ENCODE results near the gene METTL1.
"Not testable (repeated sequence)": the region's sequence is repeated elsewhere in the genome, so short reads cannot be mapped to it uniquely, and the experiment has no call there.

Gene METTL1

DNA sequence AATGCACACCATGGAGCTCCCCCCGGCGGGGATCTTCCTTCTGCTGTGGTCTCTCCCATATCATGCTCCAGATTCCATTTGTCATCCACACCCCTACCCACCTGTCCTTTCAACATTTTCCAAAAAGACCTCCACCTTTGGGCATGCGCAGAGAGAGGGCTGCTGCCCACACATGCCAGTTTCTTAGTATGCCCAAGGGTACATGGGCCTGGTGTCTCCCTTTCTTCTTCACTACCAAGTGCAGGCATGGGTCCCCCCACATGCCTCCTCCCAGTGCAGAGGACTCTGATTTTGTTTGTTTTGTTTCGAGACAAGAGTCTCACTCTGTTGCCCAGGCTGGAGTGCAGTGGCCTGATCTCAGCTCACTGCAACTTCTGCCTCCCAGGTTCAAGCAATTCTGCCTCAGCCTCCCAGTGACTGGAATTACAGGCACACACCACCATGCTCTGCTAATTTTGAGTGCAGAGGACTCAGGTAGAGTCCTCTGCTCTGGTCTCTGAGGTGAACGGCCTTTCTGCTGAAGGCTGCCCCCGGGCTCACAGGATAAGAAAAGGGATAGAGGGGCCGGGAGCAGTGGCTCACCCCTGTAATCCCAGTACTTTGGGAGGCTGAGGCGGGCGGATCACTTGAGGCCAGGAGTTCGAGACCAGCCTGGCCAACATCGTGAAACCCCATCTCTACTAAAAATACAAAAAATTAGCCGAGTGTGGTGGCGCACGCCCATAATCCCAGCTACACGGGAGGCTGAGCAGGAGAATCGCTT lies 49.9 kb downstream of the METTL1 start:
- DNase-seq = not testable (repeated sequence)

DNA sequence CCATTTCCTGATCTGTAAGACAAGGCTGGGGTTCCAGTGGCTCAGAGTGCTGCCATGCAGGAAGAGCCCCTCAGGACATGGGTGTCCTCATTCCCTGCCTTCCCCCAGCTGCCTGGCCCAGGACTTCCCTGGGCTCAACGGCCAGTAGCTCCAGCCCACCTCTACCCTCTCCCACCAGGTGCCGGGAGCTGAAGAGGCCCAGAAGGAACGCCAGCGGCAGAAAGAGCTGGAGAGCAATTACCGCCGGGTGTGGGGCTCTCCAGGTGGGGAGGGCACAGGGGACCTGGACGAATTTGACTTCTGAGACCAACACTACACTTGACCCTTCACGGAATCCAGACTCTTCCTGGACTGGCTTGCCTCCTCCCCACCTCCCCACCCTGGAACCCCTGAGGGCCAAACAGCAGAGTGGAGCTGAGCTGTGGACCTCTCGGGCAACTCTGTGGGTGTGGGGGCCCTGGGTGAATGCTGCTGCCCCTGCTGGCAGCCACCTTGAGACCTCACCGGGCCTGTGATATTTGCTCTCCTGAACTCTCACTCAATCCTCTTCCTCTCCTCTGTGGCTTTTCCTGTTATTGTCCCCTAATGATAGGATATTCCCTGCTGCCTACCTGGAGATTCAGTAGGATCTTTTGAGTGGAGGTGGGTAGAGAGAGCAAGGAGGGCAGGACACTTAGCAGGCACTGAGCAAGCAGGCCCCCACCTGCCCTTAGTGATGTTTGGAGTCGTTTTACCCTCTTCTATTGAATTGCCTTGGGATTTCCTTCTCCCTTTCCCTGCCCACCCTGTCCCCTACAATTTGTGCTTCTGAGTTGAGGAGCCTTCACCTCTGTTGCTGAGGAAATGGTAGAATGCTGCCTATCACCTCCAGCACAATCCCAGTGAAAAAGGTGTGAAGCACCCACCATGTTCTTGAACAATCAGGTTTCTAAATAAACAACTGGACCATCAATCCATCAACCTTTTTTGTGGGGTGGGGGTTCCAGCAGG lies 51.0 kb downstream of the METTL1 start:
- DNase-seq = no peak

- no peak for DNase-seq
These were observed 51.9 kb downstream of the METTL1 start for GRCh38 chr12:57719777-57720605.

DNA sequence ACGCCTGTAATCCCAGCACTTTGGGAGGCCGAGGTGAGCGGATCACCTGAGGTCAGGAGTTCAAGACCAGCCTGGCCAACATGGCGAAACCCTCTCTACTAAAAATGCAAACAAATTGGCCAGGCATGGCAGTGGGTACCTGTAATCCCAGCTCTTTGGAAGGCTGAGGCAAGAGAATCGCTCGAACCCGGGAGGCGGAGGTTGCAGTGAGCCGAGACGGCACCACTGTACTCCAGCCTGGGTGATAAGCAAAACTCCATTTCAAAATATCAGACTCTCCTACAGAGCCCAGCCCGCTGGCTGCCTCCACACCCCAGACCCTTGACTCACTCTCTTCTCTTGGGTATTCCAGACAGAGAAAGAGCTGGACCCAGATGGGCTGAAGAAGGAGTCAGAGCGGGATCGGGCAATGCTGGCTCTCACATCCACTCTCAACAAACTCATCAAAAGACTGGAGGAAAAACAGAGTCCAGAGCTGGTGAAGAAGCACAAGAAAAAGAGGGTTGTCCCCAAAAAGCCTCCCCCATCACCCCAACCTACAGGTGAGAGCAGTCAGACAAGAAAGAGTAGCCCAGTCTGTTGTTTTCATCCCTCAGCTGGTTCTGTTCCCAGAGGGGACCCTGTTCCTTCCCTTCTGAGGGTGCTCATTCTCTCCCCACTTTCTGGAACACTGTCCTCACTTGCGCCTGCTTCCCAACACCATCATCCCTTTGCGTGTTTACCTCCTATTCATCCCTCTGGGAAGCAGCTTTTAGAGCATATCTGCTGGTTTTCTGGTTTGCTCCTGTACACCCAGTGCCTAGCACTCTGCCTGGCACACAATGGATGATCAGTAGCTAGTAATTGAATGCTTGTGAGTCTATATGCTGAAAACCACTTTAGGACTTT lies 53.0 kb downstream of the METTL1 start:
- DNase-seq = no peak
